ENCODE data around the gene TRAF4. TPM values are rescaled to one million over a fixed set of nuclear protein-coding genes. Genes with fewer than 3 reads are reported as not detected.

Gene TRAF4, protein sequence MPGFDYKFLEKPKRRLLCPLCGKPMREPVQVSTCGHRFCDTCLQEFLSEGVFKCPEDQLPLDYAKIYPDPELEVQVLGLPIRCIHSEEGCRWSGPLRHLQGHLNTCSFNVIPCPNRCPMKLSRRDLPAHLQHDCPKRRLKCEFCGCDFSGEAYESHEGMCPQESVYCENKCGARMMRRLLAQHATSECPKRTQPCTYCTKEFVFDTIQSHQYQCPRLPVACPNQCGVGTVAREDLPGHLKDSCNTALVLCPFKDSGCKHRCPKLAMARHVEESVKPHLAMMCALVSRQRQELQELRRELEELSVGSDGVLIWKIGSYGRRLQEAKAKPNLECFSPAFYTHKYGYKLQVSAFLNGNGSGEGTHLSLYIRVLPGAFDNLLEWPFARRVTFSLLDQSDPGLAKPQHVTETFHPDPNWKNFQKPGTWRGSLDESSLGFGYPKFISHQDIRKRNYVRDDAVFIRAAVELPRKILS
- 100 to 1,000 TPM in 2 of 3 donors, 10 to 100 TPM in 1; 97.8 to 107 (median 101) TPM for polyA plus RNA-seq (ENCODE audit: insufficient read length in 3 of 3)

DNA sequence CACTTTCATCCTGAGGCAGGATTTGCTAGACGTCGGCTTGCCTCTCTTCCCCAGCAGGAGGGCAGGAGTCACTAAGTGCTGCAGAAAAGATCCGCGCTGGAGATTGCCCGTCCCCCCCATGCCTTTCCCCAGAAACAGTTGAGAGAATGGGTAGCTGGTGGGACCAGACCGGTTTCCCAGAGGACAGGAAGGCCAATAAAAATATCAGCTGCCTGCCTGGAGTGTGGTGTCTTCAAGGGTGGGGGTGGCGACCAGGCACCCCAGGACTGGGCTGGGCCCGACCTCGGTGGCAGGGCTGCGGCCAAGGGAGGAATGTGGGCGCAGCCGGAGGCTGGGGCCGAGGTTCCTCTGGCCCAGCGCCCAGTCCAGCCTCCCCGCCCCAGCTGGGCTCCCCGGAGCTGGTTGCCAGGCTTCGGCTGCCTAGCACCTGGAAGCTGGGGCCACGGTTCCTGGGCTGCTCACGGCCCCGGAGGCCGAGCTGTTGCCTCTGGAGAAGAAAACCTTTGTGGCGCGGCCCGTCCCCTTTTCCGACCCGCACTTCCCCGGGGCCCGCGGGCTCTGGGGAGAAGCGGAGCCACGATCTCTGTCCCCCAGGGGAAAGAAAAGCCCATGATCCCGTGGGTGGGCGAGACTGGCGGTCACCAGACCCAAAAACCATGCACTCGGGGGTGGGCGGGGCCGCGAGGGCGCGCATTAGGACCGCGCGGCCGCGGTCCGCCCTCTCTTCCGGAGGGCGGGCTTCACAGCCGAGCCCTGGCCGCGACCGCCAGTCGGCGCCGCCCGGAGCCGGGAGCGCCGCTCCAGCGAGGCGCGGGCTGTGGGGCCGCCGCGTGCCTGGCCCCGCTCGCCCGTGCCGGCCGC lies at the start of gene TRAF4:
TSS of gene TRAF4 (plus strand) at position 769 of the 861 bp plus-strand sequence. CDS start 102 bp downstream, outside the sequence.
- DNase-seq (ENCODE audit: low read depth in 3 of 3, low spot score in 2 of 3), result peak in 2 of 3 donors; percentile 76 to 81

DNA sequence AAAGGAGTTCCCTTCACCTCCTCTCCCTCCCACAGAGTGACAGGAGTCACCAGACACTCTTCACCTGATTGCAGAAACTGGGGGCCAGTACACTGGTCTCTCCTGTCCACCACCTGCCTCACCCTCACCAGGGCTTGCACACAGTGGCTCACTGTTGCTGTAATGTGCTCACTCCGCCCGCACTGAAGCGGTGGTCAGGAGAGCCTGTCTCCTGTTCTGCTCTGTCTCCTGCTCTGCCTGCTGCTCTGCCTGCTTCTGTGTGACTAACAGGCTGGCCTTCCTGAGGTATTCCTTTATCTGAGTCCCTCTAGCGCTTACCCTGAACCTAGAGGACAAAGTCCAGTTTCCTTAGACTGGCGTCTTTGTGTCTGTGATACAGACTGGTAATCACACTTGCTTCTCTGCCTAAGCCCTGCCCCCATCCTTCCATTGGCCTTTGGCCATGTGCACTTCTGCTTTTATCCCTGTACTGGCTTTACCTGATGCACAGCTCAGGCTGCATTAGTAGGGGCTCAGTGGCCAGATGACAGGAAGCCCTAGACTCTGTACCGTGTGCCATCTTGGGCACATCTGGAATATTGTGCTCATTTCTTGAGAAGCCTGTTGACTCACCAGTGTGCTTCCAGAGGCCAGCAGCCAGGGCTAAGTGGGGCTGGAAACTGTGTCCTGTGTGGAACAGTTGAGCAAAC lies 45.4 kb upstream of the TRAF4 start:
- no peak for DNase-seq (ENCODE audit: low read depth in 3 of 3, low spot score in 2 of 3)

DNA sequence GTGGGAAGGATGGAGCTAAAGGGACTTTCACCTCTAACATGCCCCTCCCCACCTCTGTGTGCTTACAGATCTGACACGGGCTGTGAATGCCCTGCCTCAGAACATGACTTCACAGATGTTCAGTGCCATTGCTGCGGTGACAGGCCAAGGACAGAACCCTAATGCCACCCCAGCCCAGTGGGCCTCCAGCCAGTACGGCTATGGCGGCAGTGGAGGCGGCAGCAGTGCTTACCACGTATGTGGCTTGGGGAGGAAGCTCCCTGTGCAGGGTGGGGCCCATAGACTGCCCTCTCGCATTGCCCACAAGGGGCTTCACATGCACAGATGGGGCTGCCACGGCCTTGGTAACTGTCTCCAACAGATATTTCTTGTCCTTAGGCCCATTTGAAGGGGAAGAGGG lies 43.5 kb upstream of the TRAF4 start:
- no peak for DNase-seq (ENCODE audit: low read depth in 3 of 3, low spot score in 2 of 3)

DNA sequence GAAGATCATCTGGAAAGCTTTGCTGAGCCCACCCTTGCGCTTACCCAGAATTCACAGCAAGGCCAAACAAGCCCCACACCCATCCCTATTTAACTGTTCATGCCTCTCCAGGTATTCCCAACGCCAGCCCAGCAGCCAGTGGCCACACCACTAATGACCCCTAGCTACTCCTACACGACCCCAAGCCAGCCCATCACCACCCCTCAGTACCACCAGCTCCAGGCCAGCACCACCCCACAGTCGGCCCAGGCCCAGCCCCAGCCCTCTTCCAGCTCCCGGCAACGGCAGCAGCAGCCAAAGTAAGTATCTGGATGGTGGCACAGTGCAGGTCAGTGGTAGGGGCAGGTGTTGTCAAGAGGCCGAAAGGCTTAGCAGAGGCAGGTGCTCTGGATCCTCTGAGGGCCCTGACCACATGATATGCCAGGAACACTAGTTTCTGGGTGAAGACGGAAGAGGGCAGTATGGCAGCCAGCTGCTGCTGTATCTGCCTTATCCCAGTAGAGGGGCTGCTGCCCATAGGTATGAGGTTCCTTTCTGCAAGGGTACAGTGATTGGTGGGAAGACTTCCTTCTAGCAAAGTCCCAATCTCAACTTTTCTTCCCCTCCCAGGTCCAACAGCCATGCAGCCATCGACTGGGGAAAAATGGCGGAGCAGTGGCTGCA lies 42.9 kb upstream of the TRAF4 start:
- DNase-seq (ENCODE audit: low read depth in 3 of 3, low spot score in 2 of 3), result no peak

DNA sequence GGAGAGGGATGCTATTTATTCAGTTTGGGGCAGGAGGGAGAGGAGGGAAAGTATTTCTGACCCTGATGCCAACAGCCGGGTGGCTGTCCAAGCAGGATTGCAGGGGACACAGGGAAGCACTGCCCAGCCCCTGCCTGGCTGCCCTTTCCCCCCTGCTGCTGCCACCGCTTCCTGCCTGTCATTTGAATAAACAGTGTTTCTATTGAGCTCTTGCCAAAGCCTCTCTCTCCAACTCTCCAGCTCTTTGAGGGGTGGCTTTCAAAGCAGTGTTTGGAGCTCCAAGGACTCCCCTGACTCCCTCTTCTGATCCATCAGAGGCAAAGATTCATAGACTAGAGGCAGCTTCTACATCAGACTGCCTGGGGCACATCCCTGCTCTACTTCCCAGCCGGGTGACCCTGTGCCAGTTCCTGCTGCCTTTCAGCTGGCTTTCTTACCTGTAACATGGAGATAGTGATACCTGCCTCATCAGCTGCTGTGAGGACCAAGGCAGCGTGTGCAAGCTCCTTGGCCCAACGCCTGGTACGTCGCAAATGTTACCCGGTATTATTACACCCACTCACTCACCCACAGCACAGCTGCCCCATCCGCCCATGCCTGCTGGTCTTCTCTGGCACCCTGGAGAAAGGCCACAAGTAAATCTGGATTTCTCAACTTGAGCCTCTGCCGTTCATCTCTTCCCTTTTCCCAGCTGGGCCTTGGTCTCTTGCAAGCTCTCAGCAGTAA lies 41.6 kb upstream of the TRAF4 start:
- DNase-seq (ENCODE audit: low read depth in 3 of 3, low spot score in 2 of 3), result no peak

DNA sequence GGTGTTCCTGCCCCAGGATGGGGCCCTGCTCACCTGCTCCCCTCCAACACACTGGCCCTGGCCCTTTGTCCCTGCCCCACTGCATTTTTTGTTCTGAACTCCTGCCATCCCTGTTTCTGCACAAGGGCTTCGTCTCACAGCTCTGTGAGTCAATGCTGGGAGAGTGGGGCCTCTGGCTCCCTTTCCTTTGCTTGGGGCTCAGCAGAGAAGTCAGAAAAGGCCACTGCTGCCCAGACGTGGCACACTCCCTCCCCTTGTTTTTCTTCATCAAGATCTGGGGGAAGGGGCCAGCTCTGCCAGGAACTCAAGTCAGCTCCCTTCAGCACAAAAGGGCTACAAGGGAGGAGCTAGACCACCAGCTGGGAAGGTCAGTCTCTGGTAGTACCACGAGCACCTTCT lies 41.1 kb upstream of the TRAF4 start:
- DNase-seq (ENCODE audit: low read depth in 3 of 3, low spot score in 2 of 3), result no peak

DNA sequence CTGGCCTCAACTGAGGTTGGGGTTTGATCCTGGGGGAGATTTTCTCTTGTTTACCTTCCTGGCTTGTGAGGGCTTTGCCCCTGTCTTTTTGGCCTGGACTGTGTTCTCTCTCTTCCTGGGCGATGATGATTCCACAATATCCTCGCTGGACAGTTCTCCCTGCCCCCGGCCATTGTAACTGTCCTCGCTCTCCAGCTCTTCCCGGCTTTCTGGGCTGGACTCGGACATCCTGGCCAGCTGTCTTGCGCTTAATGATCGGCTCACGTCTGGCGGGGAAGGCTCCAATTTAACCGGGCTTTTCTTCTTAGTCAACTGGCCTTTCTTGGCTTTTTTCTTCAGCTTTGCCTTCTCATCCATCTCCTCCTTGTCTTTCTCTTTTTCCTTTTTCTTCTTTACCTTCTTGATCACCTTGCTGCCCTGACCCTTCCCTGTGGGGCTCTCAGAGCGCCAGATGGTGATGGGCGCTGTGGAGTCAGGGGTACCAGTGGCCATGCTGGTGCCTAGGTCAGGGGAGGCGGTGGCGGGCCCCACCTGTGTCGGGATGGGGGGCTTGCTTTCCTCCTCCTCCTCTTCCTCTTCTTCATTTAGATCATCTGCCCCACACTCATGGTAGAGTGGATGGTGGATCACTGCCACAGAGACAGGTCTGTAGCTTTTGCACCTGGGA lies 40.1 kb upstream of the TRAF4 start:
- no peak for DNase-seq (ENCODE audit: low read depth in 3 of 3, low spot score in 2 of 3)

DNA sequence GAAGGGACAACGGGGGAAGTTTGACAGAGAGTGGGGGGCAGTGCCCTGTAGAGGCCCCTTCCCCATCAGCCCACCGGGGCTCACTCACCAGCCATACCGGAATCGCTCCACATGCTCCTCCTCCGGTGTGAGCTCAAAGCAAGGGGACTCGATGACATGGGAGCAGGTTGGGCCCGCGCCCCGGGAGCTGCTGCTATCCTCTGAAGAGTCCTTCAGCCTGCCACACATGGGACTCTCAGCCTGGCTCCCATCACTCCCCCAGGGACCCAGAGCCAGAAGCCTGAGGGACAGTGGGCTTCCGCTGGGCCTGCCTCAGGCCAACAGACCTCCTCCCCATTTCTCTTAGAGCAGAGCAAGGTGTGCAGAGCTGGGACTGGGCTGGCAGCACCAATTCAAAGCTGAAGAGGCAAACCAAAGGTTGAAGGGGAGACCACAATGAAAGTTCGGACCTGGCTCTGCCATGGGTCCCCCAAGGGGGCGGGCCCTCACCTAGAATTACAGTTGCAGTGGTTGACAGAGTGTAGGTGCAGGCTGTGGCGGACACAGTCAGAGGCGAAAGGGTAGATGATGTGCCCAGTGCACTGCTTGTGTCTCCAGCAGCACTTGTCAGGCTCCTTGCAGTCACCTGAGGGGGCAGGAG lies 39.5 kb upstream of the TRAF4 start:
- no peak for DNase-seq (ENCODE audit: low read depth in 3 of 3, low spot score in 2 of 3)

DNA sequence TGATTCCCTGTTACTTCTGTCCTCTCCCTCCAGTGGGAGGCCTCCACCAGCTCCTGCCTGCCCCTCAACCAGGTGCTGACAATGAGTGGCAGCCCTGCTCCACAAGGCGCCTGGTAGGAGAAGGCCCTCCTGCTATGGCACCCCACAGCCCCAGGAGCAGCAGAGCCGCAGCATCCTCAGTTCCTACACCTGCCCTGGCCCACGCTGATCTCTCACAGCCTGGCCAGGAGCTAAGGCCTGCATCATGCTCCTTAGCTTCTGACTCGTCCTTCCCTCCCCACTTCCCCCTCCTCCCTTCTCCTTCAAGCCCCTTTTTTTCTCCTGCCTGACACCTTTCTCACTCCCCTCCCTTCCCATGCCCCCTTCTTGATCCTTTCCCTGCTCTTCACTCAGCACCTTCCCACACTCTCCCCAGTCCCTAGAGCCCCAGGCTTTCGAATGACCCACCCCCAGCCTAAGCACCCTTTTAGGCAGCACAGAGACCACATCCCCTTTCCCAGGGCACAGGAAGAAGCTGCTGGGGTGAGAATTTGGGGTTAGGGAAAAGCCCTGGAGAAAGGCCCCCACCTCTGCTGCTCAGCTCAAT lies 38.6 kb upstream of the TRAF4 start:
- no peak for DNase-seq (ENCODE audit: low read depth in 3 of 3, low spot score in 2 of 3)

DNA sequence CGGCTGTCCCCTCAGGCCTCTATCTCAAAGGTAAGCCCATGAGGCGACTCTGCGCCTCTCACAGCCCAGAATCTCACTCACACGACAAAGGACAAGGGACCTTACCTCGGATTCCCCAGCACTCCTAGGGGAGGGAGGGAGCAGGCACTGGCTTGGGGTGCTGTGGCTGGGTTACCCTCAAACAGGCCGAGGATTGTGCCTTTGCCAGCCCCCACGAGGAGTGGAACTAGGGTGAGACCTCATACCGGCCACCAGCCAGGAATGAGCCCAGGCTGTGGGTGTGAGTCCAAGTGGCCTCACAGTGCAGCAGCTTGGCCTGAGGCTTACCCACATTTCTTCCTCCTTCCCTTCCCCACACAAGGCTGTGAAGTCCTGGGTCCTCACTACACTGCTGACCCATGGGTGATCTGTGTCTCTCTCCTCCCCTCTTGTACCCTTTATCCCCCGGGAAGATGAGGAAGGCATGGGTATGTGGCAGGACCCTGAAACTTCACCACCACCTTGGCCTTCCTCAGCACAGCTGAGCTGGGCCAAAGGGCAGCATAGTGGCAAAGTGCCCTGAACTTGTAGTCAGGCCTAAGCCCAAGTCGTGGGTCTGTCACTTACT lies 38.0 kb upstream of the TRAF4 start:
- no peak for DNase-seq (ENCODE audit: low read depth in 3 of 3, low spot score in 2 of 3)

DNA sequence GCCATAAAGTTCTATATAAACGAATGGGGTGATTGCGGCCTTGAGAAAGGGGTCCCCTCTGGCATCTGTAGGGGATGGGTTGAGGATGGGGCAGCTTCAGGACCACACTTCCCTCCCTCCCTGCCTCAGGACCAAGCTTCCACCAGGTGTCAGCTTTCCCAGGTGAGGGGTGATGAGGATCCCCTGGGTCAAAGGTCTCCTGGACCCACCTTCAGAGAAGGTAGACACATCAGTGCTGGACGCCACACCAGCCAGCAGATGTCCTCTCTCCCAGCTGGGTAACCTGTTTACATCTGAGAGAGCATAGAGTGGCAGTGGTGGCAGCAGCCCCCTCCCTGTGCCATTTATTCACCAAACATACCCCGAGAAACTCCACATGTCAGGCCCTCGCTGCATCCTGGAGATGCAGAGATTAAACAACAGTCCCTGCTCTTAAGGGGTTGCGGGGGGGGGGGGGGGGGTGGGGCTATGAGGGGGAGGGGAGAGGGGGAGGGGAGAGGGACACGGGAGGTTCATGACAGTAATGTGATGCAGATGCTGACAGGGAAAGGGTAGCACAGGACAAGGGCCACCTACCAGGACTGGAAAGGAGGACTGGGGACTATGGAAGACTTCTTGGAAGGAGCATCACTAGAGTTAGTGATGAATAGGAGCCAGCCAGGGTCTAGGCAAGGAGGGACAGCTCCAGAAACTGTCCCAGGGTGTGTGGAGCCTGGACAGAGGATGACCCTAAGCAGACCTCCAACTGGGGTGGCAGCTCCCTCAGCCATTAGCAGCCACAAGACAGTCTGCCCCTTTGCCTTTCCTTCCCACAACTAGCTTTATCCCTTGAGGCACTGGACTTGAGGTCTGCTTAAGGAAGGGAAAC lies 37.1 kb upstream of the TRAF4 start:
- DNase-seq (ENCODE audit: low read depth in 3 of 3, low spot score in 2 of 3), result no peak

DNA sequence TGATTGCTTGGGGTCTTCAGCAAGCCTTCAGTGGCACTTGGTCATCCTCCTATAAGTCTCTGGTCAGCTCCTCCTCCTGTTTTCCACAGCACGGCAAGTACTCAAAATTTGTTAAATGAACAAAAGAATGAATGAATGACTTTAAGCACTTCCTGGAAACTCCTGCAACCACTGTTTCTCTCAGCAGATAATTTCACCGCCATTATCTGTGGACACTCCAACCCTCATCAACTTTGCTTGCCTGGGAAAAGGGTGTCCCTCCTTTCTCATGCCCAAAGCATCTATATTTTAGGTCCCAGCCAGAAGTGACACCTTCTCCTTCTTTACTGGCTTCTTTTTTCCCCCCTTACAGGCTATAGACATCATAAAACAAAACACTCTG lies 36.5 kb upstream of the TRAF4 start:
- no peak for DNase-seq (ENCODE audit: low read depth in 3 of 3, low spot score in 2 of 3)

DNA sequence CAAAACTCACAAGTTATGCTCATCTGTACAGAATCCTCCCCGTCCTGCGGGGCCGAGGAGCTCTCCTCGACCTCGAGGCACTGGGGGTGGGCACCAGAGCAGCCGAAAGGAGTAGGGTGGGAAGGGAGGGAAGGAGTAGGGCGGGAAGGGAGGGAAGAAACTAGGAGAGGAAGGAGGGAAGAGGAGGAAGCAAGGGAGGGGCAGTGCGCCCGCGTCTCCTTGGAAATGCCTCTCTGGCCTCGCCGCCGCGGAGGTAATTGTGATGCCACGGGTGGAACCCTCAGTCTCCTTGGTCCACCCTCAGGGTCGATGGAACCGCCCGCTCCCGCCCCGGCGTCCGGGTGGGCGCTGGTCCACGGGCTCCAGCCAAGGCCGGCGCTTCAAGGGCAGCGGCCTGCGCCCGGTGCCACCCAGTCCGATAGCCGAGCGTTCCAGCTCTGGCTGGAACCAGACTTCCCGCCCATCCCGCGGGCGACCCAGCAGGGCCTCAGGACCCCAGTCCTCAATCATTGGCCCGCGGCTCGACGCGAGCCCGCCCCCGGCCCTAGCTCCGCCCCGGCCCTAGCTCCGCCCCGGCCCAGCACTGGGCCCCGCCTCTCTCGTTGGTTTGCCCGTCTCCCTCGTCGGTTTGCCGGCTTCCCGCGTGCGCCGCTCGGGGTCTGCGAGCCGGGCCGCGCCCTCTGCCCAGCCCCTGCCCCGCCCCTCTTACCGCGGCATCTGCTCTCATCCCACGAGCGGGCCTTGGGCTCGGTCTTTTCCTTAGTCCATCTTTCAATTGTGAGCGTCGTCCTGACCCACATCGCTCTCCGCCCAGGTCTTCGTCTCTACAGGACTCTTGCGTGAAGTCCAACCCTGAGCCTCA lies 32.7 kb upstream of the TRAF4 start:
- DNase-seq (ENCODE audit: low read depth in 3 of 3, low spot score in 2 of 3), result peak; percentile 70 to 85 (median 84)

DNA sequence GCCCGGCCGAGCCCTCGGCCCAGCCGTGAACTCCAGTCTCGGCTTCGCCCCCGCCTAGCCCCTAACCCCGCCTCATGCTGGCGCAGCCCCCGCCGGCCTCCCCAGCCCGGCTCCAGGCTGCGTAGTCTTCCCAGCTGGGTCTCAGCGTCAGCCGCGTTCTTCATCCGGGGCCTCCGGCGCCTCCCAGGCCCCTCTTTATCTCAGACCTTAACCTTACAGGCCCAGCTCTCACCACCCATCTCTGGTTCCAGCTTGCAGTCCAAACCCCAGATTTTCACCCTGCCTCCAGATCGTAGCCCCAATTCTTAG lies 32.1 kb upstream of the TRAF4 start, which contains the start of gene PROCA1:
TSS of gene PROCA1 (minus strand) at position 166 of the 309 bp plus-strand sequence. CDS start 228 bp downstream, outside the sequence.
- no peak for DNase-seq (ENCODE audit: low read depth in 3 of 3, low spot score in 2 of 3)

DNA sequence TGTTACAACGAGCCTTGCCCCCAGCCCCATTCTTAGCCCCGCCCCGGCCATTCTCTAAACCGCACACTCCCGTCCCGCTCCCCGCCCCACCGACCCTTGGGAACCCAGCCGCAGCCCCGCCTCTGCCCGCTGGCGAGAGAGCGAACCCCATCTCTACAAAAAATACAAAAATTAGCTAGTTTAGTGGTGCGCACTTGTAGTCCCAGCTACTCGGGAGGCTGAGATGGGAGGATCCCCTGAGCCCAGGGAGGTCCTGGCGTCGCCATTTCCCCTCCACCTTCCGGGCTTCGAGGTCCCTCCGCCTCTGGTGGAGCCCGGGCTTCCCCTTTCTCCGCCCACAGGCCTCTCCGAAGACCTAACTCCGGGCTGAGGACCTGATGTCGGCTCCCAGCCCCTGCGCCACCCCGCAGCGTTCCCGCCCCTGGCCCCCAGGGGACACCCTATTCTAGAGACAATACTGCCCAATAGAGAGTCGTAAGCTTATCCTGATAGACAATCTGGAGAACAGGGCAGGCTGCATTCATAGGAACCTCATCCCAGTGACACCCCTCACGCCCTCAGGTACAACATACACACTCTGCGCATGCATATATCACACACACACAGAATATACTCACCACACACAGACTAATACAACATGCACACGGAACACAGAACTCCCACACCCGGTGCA lies 31.6 kb upstream of the TRAF4 start:
- no peak for DNase-seq (ENCODE audit: low read depth in 3 of 3, low spot score in 2 of 3)

Measured in right renal cortex interstitium (tissue), 3 donors.